Muscle layer of colon (tissue), 2 donors: ENCODE results near the gene FAM149B1.

ENCODE experiments used
- H3K27ac ChIP-seq: one replicate; pipeline ENCODE4 v1.7.0; 2013; ENCODE audit warnings: low read depth, mild to moderate bottlenecking, low read length, moderate library complexity
- H3K27me3 ChIP-seq, 2 donors: one replicate each; pipeline ENCODE4 v1.7.0; 2013; ENCODE audit warnings: low read length in 2 of 2, mild to moderate bottlenecking in 2 of 2; ENCODE audit not compliant: insufficient read depth in 2 of 2, control insufficient read depth in 1 of 2
- H3K36me3 ChIP-seq: one replicate; pipeline ENCODE4 v1.7.0; 2013; ENCODE audit warnings: mild to moderate bottlenecking, low read length; ENCODE audit not compliant: insufficient read depth
- H3K4me1 ChIP-seq: one replicate; pipeline ENCODE4 v1.7.0; 2013; ENCODE audit warnings: mild to moderate bottlenecking, low read length; ENCODE audit not compliant: insufficient read depth
- H3K4me3 ChIP-seq, 2 donors: one replicate each; pipeline ENCODE4 v1.7.0; 2013; ENCODE audit warnings: low read length in 2 of 2, low read depth in 1 of 2, mild to moderate bottlenecking in 1 of 2, moderate library complexity in 1 of 2
- H3K9ac ChIP-seq: one replicate; pipeline ENCODE4 v1.7.0; 2013; ENCODE audit warnings: low read length
- H3K9me3 ChIP-seq: one replicate; pipeline ENCODE4 v1.7.0; 2013; ENCODE audit warnings: mild to moderate bottlenecking, low read length
- donor health status: abdominal sarcoma.
- donor health status: Adenocarcinoma of cecum.

The FAM149B1 gene

GRCh38 chr10:73215749-73216148 is 47.8 kb downstream of the FAM149B1 start:
- peaks cover 22% of the 10 kb centered on the region for H3K36me3 ChIP-seq
- H3K27ac ChIP-seq, result no peak overlapping the region
- no peaks in the 10 kb centered on the region for H3K9me3 ChIP-seq
- no peak overlapping the region for H3K4me3 ChIP-seq
- H3K4me1 ChIP-seq, result no peaks in the 10 kb centered on the region
- H3K9ac ChIP-seq, result no peak overlapping the region
- H3K27me3 ChIP-seq, result no peaks in the 10 kb centered on the region

- no peaks in the 10 kb centered on the region for H3K9me3 ChIP-seq
- no peak overlapping the region for H3K4me3 ChIP-seq
- no peak overlapping the region for H3K27ac ChIP-seq
- no peak overlapping the region for H3K9ac ChIP-seq
- H3K36me3 ChIP-seq, result peaks cover 22% of the 10 kb centered on the region
- H3K27me3 ChIP-seq, result no peaks in the 10 kb centered on the region
- no peaks in the 10 kb centered on the region for H3K4me1 ChIP-seq
These were observed 49.7 kb downstream of the FAM149B1 start for GRCh38 chr10:73217628-73218027.

GRCh38 chr10:73218431-73219191 is 50.7 kb downstream of the FAM149B1 start:
- no peaks in the 10 kb centered on the region for H3K9me3 ChIP-seq
- H3K27me3 ChIP-seq, result no peaks in the 10 kb centered on the region
- peaks cover 22% of the 10 kb centered on the region for H3K36me3 ChIP-seq
- no peak overlapping the region for H3K4me3 ChIP-seq
- no peaks in the 10 kb centered on the region for H3K4me1 ChIP-seq
- no peak overlapping the region for H3K27ac ChIP-seq
- no peak overlapping the region for H3K9ac ChIP-seq

- Histone ChIP-seq H3K27me3 (no peaks in the 10 kb centered on the region), H3K9ac (no peak overlapping the region), H3K36me3 (peaks cover 22% of the 10 kb centered on the region), H3K4me3 (no peak overlapping the region), H3K27ac (no peak overlapping the region), H3K9me3 (no peaks in the 10 kb centered on the region), H3K4me1 (no peaks in the 10 kb centered on the region)
These were observed 51.5 kb downstream of the FAM149B1 start for GRCh38 chr10:73219384-73219783.

- H3K27ac ChIP-seq, result no peak overlapping the region
- no peak overlapping the region for H3K4me3 ChIP-seq
- H3K4me1 ChIP-seq, result no peaks in the 10 kb centered on the region
- no peak overlapping the region for H3K9ac ChIP-seq
- H3K36me3 ChIP-seq, result peaks cover 22% of the 10 kb centered on the region
- H3K27me3 ChIP-seq, result no peaks in the 10 kb centered on the region
- no peaks in the 10 kb centered on the region for H3K9me3 ChIP-seq
These were observed 53.1 kb downstream of the FAM149B1 start for GRCh38 chr10:73220989-73221388.

- Histone ChIP-seq H3K9ac (no peak overlapping the region), H3K4me1 (no peaks in the 10 kb centered on the region), H3K4me3 (no peak overlapping the region), H3K27ac (no peak overlapping the region), H3K9me3 (no peaks in the 10 kb centered on the region), H3K27me3 (no peaks in the 10 kb centered on the region), H3K36me3 (peaks cover 4% of the 10 kb centered on the region)
These were observed 57.6 kb downstream of the FAM149B1 start for GRCh38 chr10:73225518-73225917.

- H3K27ac ChIP-seq, result no peak overlapping the region
- no peak overlapping the region for H3K4me3 ChIP-seq
These were observed 58.7 kb downstream of the FAM149B1 start for GRCh38 chr10:73226663-73227062.

GRCh38 chr10:73228247-73228646 is 60.3 kb downstream of the FAM149B1 start:
- no peaks in the 10 kb centered on the region for H3K4me1 ChIP-seq
- no peak overlapping the region for H3K27ac ChIP-seq

More at GRCh38 chr10:73226663-73227062, 58.7 kb downstream of the FAM149B1 start:
- H3K4me1 ChIP-seq, result no peaks in the 10 kb centered on the region
- H3K36me3 ChIP-seq, result peaks cover 8% of the 10 kb centered on the region
- no peaks in the 10 kb centered on the region for H3K27me3 ChIP-seq
- H3K9ac ChIP-seq, result no peak overlapping the region
- H3K9me3 ChIP-seq, result no peaks in the 10 kb centered on the region

GRCh38 chr10:73229567-73229966 is 61.6 kb downstream of the FAM149B1 start:
- Histone ChIP-seq H3K36me3 (peaks cover 8% of the 10 kb centered on the region), H3K9me3 (no peaks in the 10 kb centered on the region), H3K4me3 (no peak overlapping the region), H3K9ac (no peak overlapping the region), H3K4me1 (peaks cover 6% of the 10 kb centered on the region), H3K27me3 (no peaks in the 10 kb centered on the region), H3K27ac (no peak overlapping the region)

More at GRCh38 chr10:73228247-73228646, 60.3 kb downstream of the FAM149B1 start:
- Histone ChIP-seq H3K27me3 (no peaks in the 10 kb centered on the region), H3K9ac (no peak overlapping the region), H3K36me3 (peaks cover 8% of the 10 kb centered on the region), H3K4me3 (no peak overlapping the region), H3K9me3 (no peaks in the 10 kb centered on the region)

- Histone ChIP-seq H3K27me3 (no peaks in the 10 kb centered on the region), H3K9ac (no peak overlapping the region), H3K36me3 (peaks cover 8% of the 10 kb centered on the region), H3K4me1 (peaks cover 9% of the 10 kb centered on the region), H3K27ac (no peak overlapping the region), H3K9me3 (no peaks in the 10 kb centered on the region), H3K4me3 (no peak overlapping the region)
These were observed 65.0 kb downstream of the FAM149B1 start for GRCh38 chr10:73232887-73233286.

GRCh38 chr10:73233883-73234282 is 66.0 kb downstream of the FAM149B1 start:
- Histone ChIP-seq H3K9me3 (no peaks in the 10 kb centered on the region), H3K4me3 (no peak overlapping the region), H3K27me3 (no peaks in the 10 kb centered on the region), H3K4me1 (peaks cover 9% of the 10 kb centered on the region), H3K36me3 (peaks cover 9% of the 10 kb centered on the region), H3K9ac (no peak overlapping the region), H3K27ac (no peak overlapping the region)

- Histone ChIP-seq H3K27ac (no peak overlapping the region), H3K9ac (no peak overlapping the region), H3K36me3 (peaks cover 17% of the 10 kb centered on the region), H3K9me3 (no peaks in the 10 kb centered on the region), H3K4me1 (peaks cover 9% of the 10 kb centered on the region), H3K4me3 (no peak overlapping the region), H3K27me3 (no peaks in the 10 kb centered on the region)
These were observed 66.8 kb downstream of the FAM149B1 start for GRCh38 chr10:73234695-73235094.
